Measurements from ENCODE around the gene GPR25.

DNA sequence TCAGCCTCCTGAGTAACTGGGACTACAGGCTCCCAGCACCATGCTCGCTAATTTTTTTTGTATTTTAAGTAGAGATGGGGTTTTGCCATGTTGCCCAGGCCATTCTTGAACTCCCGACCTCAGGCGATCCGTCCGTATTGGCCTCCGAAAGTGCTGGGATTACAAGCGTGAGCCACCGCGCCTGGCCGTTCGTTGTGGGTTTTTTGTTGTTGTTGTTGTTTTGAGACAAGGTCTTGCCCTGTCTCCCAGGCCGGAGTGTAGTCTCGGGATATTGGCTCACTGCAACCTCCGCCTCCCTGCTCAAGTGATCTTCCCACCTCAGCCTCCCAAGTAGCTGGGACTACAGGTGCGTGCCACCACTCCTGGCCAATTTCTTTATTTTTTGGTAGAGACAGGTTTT, 17.2 kb downstream of the GPR25 start:
- TF ChIP-seq CTCF (IDR thresholded peaks at IDR 0.05; ENCODE audit: low read length) (no peak), EZH2phosphoT487 (IDR thresholded peaks at IDR 0.05; ENCODE audit: low read length) (no peak), EZH2 (optimal IDR thresholded peaks at IDR 0.05; ENCODE audit: low read depth, low read length) (no peak)
